HepG2 (cell line): ENCODE results near the gene HOXA13. TPM values are rescaled to one million over a fixed set of nuclear protein-coding genes. Genes with fewer than 3 reads are reported as not detected.

ENCODE experiments used
- FLYWCH1 ChIP-seq: sonication (generic); formaldehyde crosslinking; IDR thresholded peaks from 2 replicates; pipeline ENCODE4 v1.8.1; 2023; ENCODE audit warnings: mild to moderate bottlenecking, missing genetic modification reagents
- GTF2F1 ChIP-seq: fragments of 150-350 bp; IDR thresholded peaks from 2 replicates; pipeline ENCODE4 v1.6.1; 2014; ENCODE audit warnings: low read length
- KLF6 ChIP-seq: IDR thresholded peaks from 2 replicates; pipeline ENCODE4 v1.8.0; 2016; ENCODE audit warnings: missing biosample characterization, missing genetic modification reagents
- MYC ChIP-seq: sonication (generic); formaldehyde crosslinking; IDR thresholded peaks from 2 replicates; pipeline ENCODE4 v1.9.0; 2021; ENCODE audit warnings: missing genetic modification reagents, borderline replicate concordance
- PHF20 ChIP-seq: sonication (generic); formaldehyde crosslinking; IDR thresholded peaks from 2 replicates; pipeline ENCODE4 v1.5.0; 2020; ENCODE audit warnings: mild to moderate bottlenecking, missing genetic modification reagents
- RAD21 ChIP-seq: fragments of 450-650 bp; formaldehyde crosslinking; IDR thresholded peaks from 2 replicates; pipeline ENCODE4 v1.5.0; 2020; ENCODE audit warnings: mild to moderate bottlenecking
- THAP7 ChIP-seq: sonication (generic); formaldehyde crosslinking; IDR thresholded peaks from 2 replicates; pipeline ENCODE4 v1.8.1; 2023; ENCODE audit warnings: mild to moderate bottlenecking, missing genetic modification reagents
- ZBTB34 ChIP-seq: sonication (generic); formaldehyde crosslinking; IDR thresholded peaks from 2 replicates; pipeline ENCODE4 v1.8.0; 2022; ENCODE audit warnings: mild to moderate bottlenecking, missing genetic modification reagents
- ZNF530 ChIP-seq: sonication (generic); formaldehyde crosslinking; IDR thresholded peaks from 2 replicates; pipeline ENCODE4 v1.5.0; 2020; ENCODE audit warnings: low read depth, mild to moderate bottlenecking, missing genetic modification reagents
- ZNF792 ChIP-seq: IDR thresholded peaks from 2 replicates; pipeline ENCODE4 v1.6.1; 2016
- ZSCAN31 ChIP-seq: sonication (generic); formaldehyde crosslinking; IDR thresholded peaks from 2 replicates; pipeline ENCODE4 v1.5.0; 2020; ENCODE audit warnings: low read depth, mild to moderate bottlenecking, missing genetic modification reagents
- polyA plus RNA-seq, 8 experiments: library from polyadenylated mRNA; depleted of rRNA in 3 of 8; stranded (reverse) in 7 of 8; unstranded in 1 of 8; fragments of >200 nt; fragmentation: Illumina TruSeq in 4 of 8; extraction: Trizol in 4 of 8; gene quantifications; 2 replicates each; pipeline versions ENCODE4 v1.2.1 to v1.2.3, GENCODE V29; 2011 to 2016; ENCODE audit warnings: low read depth in 4 of 8, missing spikeins in 1 of 8, mixed read lengths in 1 of 8; ENCODE audit not compliant: insufficient read depth in 1 of 8
- total RNA-seq, 5 experiments: library from RNA; depleted of rRNA; stranded (reverse); fragments of >200 nt; fragmentation: Illumina TruSeq; extraction: Trizol; gene quantifications; 2 replicates each; pipeline ENCODE4 v1.2.3, GENCODE V29; 2016; ENCODE audit warnings: low read depth in 1 of 5
- TF ChIP-seq, protein P1 (sequence below): sonication (generic); formaldehyde crosslinking; IDR thresholded peaks from 2 replicates; pipeline ENCODE4 v1.5.1; 2020; ENCODE audit warnings: mild to moderate bottlenecking, missing genetic modification reagents, borderline replicate concordance
- TF ChIP-seq, protein P2 (sequence below): sonication (generic); formaldehyde crosslinking; IDR thresholded peaks from 2 replicates; pipeline ENCODE4 v1.4.0; 2020; ENCODE audit warnings: missing genetic modification reagents, borderline replicate concordance
- TF ChIP-seq, protein P3 (sequence below): sonication (generic); formaldehyde crosslinking; IDR thresholded peaks from 2 replicates; pipeline ENCODE4 v1.4.0; 2020; ENCODE audit warnings: mild to moderate bottlenecking, missing genetic modification reagents

HOXA13 gene
- total and polyA plus RNA-seq, 2 of the 13 experiments (the other 11 are each of a cell fraction or from before 2014, with no cell fraction given), result 0.01 to 0.04 TPM

DNA sequence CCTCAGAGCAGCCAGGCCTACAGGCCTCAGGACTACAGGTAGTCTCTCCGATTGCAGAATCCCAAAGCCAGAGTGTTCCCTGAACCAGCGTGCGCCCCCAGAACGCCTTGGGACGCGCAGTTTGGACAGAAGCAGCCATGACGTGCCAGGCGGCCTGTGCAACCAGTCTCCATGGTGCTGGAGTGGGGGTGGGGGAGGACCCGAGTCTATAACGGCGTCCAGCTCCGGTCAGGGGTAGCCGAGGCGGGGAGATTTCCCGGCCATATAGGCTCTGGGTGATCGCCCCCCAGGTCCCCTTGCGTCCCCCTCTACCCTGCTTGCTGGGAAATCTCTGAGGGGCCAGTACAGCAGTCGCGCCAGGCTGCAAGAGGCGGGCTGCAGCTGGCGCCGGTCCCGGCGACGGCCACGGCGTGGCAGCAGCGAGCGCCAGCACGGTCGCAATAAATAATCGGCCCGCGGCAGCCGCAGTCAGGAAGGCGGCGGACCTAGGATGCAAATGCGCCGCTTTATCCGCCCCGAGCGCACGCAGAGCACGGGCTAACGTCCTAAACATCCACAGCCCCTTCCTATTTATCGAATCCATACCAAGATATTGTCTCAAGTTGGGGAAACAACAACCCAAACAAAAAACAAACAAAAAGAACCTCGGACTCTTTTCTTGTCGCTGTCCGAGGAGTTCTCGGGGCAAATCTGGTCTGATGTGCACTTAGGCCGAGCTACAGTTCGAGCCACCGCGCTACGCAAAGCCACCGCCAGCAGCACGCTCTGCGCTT is 49.1 kb downstream of the HOXA13 start (continued):
- TF ChIP-seq, protein P1, sequence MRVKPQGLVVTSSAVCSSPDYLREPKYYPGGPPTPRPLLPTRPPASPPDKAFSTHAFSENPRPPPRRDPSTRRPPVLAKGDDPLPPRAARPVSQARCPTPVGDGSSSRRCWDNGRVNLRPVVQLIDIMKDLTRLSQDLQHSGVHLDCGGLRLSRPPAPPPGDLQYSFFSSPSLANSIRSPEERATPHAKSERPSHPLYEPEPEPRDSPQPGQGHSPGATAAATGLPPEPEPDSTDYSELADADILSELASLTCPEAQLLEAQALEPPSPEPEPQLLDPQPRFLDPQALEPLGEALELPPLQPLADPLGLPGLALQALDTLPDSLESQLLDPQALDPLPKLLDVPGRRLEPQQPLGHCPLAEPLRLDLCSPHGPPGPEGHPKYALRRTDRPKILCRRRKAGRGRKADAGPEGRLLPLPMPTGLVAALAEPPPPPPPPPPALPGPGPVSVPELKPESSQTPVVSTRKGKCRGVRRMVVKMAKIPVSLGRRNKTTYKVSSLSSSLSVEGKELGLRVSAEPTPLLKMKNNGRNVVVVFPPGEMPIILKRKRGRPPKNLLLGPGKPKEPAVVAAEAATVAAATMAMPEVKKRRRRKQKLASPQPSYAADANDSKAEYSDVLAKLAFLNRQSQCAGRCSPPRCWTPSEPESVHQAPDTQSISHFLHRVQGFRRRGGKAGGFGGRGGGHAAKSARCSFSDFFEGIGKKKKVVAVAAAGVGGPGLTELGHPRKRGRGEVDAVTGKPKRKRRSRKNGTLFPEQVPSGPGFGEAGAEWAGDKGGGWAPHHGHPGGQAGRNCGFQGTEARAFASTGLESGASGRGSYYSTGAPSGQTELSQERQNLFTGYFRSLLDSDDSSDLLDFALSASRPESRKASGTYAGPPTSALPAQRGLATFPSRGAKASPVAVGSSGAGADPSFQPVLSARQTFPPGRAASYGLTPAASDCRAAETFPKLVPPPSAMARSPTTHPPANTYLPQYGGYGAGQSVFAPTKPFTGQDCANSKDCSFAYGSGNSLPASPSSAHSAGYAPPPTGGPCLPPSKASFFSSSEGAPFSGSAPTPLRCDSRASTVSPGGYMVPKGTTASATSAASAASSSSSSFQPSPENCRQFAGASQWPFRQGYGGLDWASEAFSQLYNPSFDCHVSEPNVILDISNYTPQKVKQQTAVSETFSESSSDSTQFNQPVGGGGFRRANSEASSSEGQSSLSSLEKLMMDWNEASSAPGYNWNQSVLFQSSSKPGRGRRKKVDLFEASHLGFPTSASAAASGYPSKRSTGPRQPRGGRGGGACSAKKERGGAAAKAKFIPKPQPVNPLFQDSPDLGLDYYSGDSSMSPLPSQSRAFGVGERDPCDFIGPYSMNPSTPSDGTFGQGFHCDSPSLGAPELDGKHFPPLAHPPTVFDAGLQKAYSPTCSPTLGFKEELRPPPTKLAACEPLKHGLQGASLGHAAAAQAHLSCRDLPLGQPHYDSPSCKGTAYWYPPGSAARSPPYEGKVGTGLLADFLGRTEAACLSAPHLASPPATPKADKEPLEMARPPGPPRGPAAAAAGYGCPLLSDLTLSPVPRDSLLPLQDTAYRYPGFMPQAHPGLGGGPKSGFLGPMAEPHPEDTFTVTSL, result no peak
- TF ChIP-seq PHF20 (CRISPR knock-in tag) (peak; percentile 23; the same call in 1 of the 2 replicates), ZBTB34 (no peak), ZNF530 (no peak), FLYWCH1 (CRISPR knock-in tag) (no peak), ZNF792 (CRISPR knock-in tag) (no peak), GTF2F1 (no peak), THAP7 (CRISPR knock-in tag) (0 out of 2 replicates have a peak, but pooled peaks have one; percentile 43), ZSCAN31 (CRISPR knock-in tag) (no peak), KLF6 (0 out of 2 replicates have a peak, but pooled peaks have one; percentile 18), MYC (peak; percentile 46; the same call in 1 of the 2 replicates), RAD21 (CRISPR knock-in tag) (peak; percentile 74)
- TF ChIP-seq, protein P2, sequence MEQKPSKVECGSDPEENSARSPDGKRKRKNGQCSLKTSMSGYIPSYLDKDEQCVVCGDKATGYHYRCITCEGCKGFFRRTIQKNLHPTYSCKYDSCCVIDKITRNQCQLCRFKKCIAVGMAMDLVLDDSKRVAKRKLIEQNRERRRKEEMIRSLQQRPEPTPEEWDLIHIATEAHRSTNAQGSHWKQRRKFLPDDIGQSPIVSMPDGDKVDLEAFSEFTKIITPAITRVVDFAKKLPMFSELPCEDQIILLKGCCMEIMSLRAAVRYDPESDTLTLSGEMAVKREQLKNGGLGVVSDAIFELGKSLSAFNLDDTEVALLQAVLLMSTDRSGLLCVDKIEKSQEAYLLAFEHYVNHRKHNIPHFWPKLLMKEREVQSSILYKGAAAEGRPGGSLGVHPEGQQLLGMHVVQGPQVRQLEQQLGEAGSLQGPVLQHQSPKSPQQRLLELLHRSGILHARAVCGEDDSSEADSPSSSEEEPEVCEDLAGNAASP (CRISPR knock-in tag), result no peak
- TF ChIP-seq, protein P3, sequence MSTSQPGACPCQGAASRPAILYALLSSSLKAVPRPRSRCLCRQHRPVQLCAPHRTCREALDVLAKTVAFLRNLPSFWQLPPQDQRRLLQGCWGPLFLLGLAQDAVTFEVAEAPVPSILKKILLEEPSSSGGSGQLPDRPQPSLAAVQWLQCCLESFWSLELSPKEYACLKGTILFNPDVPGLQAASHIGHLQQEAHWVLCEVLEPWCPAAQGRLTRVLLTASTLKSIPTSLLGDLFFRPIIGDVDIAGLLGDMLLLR (CRISPR knock-in tag), result no peak
